Brain microvascular endothelial cell (primary cell): ENCODE results near the gene MACROD2.

Experiments used
- DNase-seq: peaks from one replicate; pipeline ENCODE4 v3.0.0-alpha.2; 2020
- H3K27ac ChIP-seq: fragments of 250-450 bp; sonication (Bioruptor Pico); 2 replicates; pipeline ENCODE4 v1.5.1; 2020; ENCODE audit warnings: mild to moderate bottlenecking, moderate library complexity
- H3K27me3 ChIP-seq: fragments of 250-450 bp; sonication (Bioruptor Pico); replicated peaks from 2 replicates; pipeline ENCODE4 v1.5.1; 2020; ENCODE audit warnings: mild to moderate bottlenecking
- H3K36me3 ChIP-seq: fragments of 250-450 bp; sonication (Bioruptor Pico); replicated peaks from 2 replicates; pipeline ENCODE4 v1.5.1; 2020; ENCODE audit warnings: mild to moderate bottlenecking
- H3K4me3 ChIP-seq: 2 replicates; pipeline ENCODE4 v1.5.1; 2011; ENCODE audit warnings: low read depth, mild to moderate bottlenecking, control low read depth, low read length, moderate library complexity
- CTCF ChIP-seq: IDR thresholded peaks from 2 replicates; pipeline ENCODE4 v1.5.1; 2011; ENCODE audit warnings: low read depth, mild to moderate bottlenecking, moderate library complexity, low read length, control low read depth, inconsistent platforms; ENCODE audit errors: missing control alignments
- in situ Hi-C: cut with HindIII; loops from 2 replicates; pipeline ENCODE4 v1.10.0; 2017; ENCODE audit warnings: low sequenced_read_pairs, low pct_ligation_motif_present

MACROD2 gene

GRCh38 chr20:14807224-14807623, 811.9 kb downstream of the MACROD2 start:
- H3K27me3 ChIP-seq: no peaks in the 10 kb centered on the region
- H3K4me3 ChIP-seq: no peak overlapping the region
- no peak for DNase-seq
- H3K27ac ChIP-seq: no peak overlapping the region
- no peak for TF ChIP-seq CTCF
- no peaks in the 10 kb centered on the region for H3K36me3 ChIP-seq
- in situ Hi-C loops: no loop called here

- no peak for DNase-seq
- Histone ChIP-seq H3K27ac (no peak overlapping the region), H3K27me3 (no peaks in the 10 kb centered on the region), H3K36me3 (no peaks in the 10 kb centered on the region), H3K4me3 (no peak overlapping the region)
- in situ Hi-C loops: no loop called here
- no peak for TF ChIP-seq CTCF
Measured at GRCh38 chr20:14815340-14815739, 820.0 kb downstream of the MACROD2 start.

- Histone ChIP-seq H3K4me3 (no peak overlapping the region), H3K36me3 (no peaks in the 10 kb centered on the region), H3K27me3 (no peaks in the 10 kb centered on the region), H3K27ac (no peak overlapping the region)
- TF ChIP-seq CTCF: no peak
- DNase-seq: no peak
- in situ Hi-C loops: no loop called here
Measured at GRCh38 chr20:14816471-14816870, 821.2 kb downstream of the MACROD2 start.

- no peak for TF ChIP-seq CTCF
- H3K36me3 ChIP-seq: no peaks in the 10 kb centered on the region
- no peak overlapping the region for H3K4me3 ChIP-seq
- no peak overlapping the region for H3K27ac ChIP-seq
- no peaks in the 10 kb centered on the region for H3K27me3 ChIP-seq
- in situ Hi-C loops: no loop called here
- no peak for DNase-seq
Measured at GRCh38 chr20:14817101-14817500, 821.8 kb downstream of the MACROD2 start.

GRCh38 chr20:14820771-14821170, 825.5 kb downstream of the MACROD2 start:
- in situ Hi-C loops: no loop called here

More at GRCh38 chr20:14820771-14821170, 825.5 kb downstream of the MACROD2 start:
- peak; percentile 3 for DNase-seq
- no peak for TF ChIP-seq CTCF
- H3K27ac ChIP-seq: no peak overlapping the region
- no peaks in the 10 kb centered on the region for H3K27me3 ChIP-seq
- no peak overlapping the region for H3K4me3 ChIP-seq
- H3K36me3 ChIP-seq: no peaks in the 10 kb centered on the region
